Stomach smooth muscle (tissue), 2 donors: Measurements from ENCODE around the gene GUCY1B1.

Experiments used
- H3K27ac ChIP-seq: one replicate; pipeline ENCODE4 v1.7.0; 2013; ENCODE audit warnings: mild to moderate bottlenecking, low read length, inconsistent platforms
- H3K27me3 ChIP-seq, 2 donors: one replicate each; pipeline ENCODE4 v1.7.0; 2013; ENCODE audit warnings: low read length in 2 of 2; ENCODE audit not compliant: insufficient read depth in 2 of 2, control insufficient read depth in 1 of 2
- H3K36me3 ChIP-seq, 2 donors: one replicate each; pipeline ENCODE4 v1.7.0; 2013; ENCODE audit warnings: low read length in 2 of 2; ENCODE audit not compliant: control insufficient read depth in 2 of 2, insufficient read depth in 2 of 2
- H3K4me1 ChIP-seq: one replicate; pipeline ENCODE4 v1.7.0; 2013; ENCODE audit warnings: low read length; ENCODE audit not compliant: control insufficient read depth, insufficient read depth
- H3K4me3 ChIP-seq, 2 donors: one replicate each; pipeline ENCODE4 v1.7.0; 2013; ENCODE audit warnings: low read length in 2 of 2
- H3K9ac ChIP-seq, 2 donors: one replicate each; pipeline ENCODE4 v1.7.0; 2013; ENCODE audit warnings: low read length in 2 of 2, mild to moderate bottlenecking in 1 of 2
- H3K9me3 ChIP-seq, 2 donors: one replicate each; pipeline ENCODE4 v1.7.0; 2013; ENCODE audit warnings: low read length in 2 of 2; ENCODE audit not compliant: control insufficient read depth in 2 of 2
- donor health status: healthy.
- donor health status: Pancreatic carcinoma.

Gene GUCY1B1

DNA sequence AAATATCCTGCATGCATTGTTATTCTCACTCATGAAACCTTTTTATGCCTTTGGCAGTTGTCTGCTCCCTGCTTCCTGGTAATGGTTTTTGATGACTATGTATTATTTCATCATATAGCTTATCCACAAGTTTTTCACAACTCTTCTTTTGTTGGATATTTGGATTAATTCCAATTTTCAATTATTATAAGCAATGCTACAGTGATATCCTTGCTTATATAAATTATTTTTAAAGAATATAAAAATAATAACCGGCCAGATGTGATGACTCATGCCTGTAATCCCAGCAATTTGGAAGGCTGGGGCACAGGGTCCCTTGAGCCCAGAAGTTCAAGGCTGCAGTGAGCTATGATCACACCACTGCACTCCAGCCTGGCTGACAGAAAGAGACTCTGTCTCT, 60.2 kb downstream of the GUCY1B1 start:
- Histone ChIP-seq H3K27ac (no peak overlapping the region), H3K4me3 (no peak overlapping the region), H3K27me3 (no peaks in the 10 kb centered on the region), H3K9ac (no peak overlapping the region), H3K36me3 (no peaks in the 10 kb centered on the region), H3K4me1 (no peaks in the 10 kb centered on the region), H3K9me3 (no peaks in the 10 kb centered on the region)

DNA sequence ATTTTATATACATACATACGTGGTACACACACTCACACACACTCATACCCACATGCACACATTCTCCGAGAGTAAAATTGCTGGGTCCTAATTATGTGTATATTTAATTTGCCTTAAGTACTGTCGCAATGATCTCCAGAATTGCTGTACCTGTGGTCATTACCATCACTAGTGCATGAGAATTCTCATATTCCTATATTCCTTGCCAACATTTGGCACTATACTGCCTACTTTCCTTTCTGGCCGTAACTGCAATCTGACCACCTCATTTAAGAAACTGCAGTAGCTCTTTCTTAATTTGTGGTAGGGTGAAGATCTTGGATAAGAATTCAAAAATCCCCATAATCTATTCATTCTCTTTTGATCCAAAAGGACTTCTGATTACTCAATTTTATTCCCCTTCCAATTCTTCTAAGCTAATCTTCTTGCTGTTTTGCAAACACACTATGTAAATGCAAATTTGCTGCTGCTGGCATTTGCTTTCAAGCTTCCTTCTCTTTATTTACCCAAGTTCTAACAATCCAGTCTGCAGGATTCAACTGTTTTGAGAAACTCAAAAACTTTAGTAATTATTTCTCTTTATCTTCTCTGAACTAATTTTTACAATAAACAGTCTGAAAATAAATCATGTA, 62.2 kb downstream of the GUCY1B1 start:
- Histone ChIP-seq H3K4me1 (no peaks in the 10 kb centered on the region), H3K36me3 (no peaks in the 10 kb centered on the region), H3K9me3 (no peaks in the 10 kb centered on the region), H3K27ac (no peak overlapping the region), H3K4me3 (no peak overlapping the region), H3K27me3 (no peaks in the 10 kb centered on the region), H3K9ac (no peak overlapping the region)

DNA sequence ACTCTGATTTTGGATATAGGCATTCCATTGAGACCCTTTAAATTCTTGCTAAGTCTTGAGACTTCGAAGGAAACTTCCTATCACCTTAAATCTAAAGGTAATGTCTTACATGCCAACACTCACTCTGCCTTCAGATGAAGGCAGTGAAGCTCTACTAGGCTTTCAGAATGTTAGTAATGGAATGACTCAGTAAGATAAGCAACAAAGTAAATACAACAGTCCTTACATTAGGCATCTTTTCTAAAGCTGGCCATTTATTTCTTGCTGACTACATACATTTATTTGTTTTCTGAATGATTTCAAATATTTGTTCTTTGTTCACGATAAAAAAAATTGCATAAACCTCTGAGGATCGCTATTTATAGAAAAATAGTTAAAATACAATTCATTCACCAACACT, 63.8 kb downstream of the GUCY1B1 start:
- no peak overlapping the region for H3K27ac ChIP-seq
- H3K9me3 ChIP-seq = no peaks in the 10 kb centered on the region
- H3K4me1 ChIP-seq = no peaks in the 10 kb centered on the region
- H3K36me3 ChIP-seq = no peaks in the 10 kb centered on the region
- no peak overlapping the region for H3K4me3 ChIP-seq
- no peaks in the 10 kb centered on the region for H3K27me3 ChIP-seq
- no peak overlapping the region for H3K9ac ChIP-seq

DNA sequence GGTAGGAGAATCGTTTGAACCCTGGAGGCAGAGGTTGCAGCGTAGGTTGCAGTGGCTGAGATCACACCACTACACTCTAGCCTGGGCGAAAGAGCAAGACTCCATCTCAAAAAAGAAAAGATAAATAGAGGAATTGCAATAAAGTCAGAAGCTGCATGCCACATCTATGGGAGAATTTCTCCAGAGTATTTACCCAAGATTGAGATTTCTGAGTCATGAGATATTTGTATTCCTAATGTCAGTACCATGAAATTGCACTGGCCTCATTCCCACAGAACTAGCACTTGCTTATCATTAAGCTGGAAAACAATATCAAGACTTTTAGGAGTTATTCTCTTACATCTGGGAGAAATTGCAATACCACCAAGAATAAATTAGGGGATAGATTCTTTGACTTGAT, 69.8 kb downstream of the GUCY1B1 start:
- H3K9me3 ChIP-seq = no peaks in the 10 kb centered on the region
- H3K9ac ChIP-seq = no peak overlapping the region
- no peaks in the 10 kb centered on the region for H3K36me3 ChIP-seq
- H3K4me3 ChIP-seq = no peak overlapping the region
- H3K27me3 ChIP-seq = no peaks in the 10 kb centered on the region
- H3K4me1 ChIP-seq = no peaks in the 10 kb centered on the region
- no peak overlapping the region for H3K27ac ChIP-seq

DNA sequence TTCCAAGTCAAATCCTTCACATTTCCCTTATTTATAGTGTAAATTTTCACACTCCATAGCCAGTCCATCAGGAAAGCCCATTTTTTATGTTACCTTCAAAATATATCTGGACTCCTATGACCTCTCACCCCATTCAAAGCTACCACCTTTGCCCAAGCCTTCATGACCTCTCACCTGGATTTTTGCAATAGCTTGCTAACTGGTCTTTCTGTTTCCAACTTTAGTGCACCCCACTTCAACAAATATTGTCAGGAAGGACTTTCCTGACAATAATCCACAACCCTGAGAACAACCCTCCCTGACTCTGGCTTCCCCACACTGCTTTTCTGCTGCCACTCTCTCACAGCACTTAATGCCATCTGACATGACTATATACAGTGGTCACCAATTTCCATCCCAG, 73.8 kb downstream of the GUCY1B1 start:
- Histone ChIP-seq H3K9ac (no peak overlapping the region), H3K27ac (no peak overlapping the region), H3K4me1 (no peaks in the 10 kb centered on the region), H3K36me3 (no peaks in the 10 kb centered on the region), H3K4me3 (no peak overlapping the region), H3K9me3 (no peaks in the 10 kb centered on the region), H3K27me3 (no peaks in the 10 kb centered on the region)

DNA sequence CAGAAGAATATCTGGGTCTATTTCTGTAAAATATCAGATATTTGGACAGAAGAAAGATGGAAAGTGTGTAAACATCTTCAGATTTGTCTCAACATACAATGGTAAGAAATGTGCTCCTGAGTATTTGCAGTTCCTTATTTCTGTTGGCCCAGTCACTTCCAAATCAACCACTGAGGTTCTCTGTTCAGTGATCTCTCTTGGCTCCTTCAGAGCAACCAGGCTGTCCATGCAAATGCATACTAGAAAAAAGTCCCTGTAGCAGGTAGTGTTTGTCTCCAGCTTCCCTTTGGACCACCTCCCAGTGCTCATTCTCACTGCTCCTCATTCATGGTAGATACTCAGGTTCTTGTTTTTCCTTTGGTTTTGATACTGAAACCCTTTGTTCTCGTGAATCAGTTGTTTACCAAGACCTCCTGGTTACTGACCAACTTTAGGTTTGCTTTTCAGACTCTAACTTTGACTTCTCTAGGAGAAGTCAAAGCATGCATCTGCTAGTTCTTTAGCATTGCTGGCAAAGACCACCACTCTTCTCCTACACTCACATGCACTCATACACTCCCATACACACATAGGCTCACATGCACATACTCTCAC, 78.5 kb downstream of the GUCY1B1 start:
- H3K4me3 ChIP-seq = no peak overlapping the region
- H3K27me3 ChIP-seq = no peaks in the 10 kb centered on the region
- no peak overlapping the region for H3K27ac ChIP-seq
- H3K36me3 ChIP-seq = no peaks in the 10 kb centered on the region
- H3K9me3 ChIP-seq = no peaks in the 10 kb centered on the region
- no peak overlapping the region for H3K9ac ChIP-seq
- no peaks in the 10 kb centered on the region for H3K4me1 ChIP-seq

DNA sequence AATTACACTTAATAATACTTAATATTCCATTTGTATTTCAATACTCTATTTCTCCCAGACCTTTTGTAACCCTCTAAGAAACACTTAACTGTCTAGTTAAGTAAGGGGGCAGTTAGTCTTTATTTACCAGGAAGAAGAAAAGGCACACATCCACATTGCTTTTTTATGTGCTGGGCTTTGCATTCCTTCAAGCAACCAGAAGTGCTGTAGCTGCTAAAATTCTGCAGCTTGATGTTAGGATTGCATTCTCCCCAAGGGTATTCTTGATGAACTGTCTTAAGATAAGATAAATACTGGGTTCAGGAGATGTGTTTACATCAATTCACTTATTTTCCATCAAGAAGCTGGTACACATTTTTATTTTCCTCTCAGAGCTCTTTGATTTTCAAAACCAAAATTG, 83.3 kb downstream of the GUCY1B1 start:
- H3K27ac ChIP-seq = no peak overlapping the region
- no peaks in the 10 kb centered on the region for H3K4me1 ChIP-seq
- H3K9ac ChIP-seq = no peak overlapping the region
- H3K9me3 ChIP-seq = no peaks in the 10 kb centered on the region
- no peaks in the 10 kb centered on the region for H3K27me3 ChIP-seq
- H3K36me3 ChIP-seq = no peaks in the 10 kb centered on the region
- no peak overlapping the region for H3K4me3 ChIP-seq

DNA sequence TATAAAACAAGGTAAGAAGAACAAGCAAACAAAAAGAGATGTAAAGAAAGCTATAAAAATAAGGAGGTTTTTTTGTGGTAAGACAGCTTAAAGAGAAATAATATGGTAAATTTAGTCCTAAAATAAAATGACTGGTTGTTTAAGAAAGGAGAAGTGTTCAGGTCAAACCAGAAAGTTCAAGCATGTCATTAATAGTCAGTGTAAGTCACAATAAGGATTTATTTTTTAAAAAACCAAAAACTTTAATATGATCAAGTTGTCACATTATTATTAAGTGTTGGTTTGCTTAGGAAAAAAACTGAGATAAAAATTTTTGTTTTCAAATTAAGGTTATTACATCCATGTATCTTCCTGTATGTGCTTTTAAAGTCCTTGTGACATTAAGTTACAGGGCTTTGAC, 88.1 kb downstream of the GUCY1B1 start:
- Histone ChIP-seq H3K9ac (no peak overlapping the region), H3K4me1 (no peaks in the 10 kb centered on the region), H3K36me3 (no peaks in the 10 kb centered on the region), H3K27ac (no peak overlapping the region), H3K27me3 (no peaks in the 10 kb centered on the region), H3K4me3 (no peak overlapping the region), H3K9me3 (no peaks in the 10 kb centered on the region)

DNA sequence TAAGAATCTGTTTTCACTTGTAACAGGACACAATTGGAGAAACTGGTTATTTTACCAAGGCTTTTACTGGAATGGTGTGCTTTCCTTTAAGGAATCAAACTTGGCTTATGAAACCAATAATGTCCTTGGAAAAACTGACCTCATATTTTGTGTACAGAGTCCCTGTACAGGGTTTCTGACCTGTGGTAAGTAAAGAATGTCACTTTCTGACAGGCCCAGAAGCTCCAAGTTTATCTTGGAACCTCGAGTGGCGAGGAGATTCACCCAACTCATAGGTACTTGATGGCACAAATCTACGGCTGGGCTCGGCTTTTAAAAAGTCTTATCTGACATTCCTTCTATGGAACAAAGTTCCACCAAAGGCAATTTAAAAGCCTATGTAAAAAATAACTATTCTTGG, 90.2 kb downstream of the GUCY1B1 start:
- H3K9me3 ChIP-seq = no peaks in the 10 kb centered on the region

DNA sequence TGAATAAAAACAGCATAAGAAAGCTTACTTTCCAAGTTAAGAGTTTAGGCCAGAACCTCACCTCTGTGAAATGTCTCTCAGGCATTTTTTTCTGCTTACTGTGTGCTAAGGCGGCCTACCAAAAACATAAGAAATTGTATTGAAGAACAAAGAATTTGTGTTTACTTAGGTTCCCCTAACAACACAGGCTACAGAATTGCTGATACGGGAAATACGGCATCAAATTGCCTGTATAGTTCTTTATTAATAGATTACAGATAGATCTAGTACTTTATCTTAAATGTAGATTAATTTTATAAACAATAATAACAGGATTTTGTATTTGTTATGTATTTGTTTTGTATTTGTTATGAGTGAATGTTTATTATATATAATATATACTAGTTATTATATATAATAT, 94.4 kb downstream of the GUCY1B1 start:
- Histone ChIP-seq H3K9me3 (no peaks in the 10 kb centered on the region), H3K27me3 (no peaks in the 10 kb centered on the region)

More for the DNA sequence above, 90.2 kb downstream of the GUCY1B1 start:
- Histone ChIP-seq H3K27me3 (no peaks in the 10 kb centered on the region), H3K36me3 (no peaks in the 10 kb centered on the region), H3K4me1 (no peaks in the 10 kb centered on the region), H3K27ac (no peak overlapping the region), H3K9ac (no peak overlapping the region), H3K4me3 (no peak overlapping the region)

DNA sequence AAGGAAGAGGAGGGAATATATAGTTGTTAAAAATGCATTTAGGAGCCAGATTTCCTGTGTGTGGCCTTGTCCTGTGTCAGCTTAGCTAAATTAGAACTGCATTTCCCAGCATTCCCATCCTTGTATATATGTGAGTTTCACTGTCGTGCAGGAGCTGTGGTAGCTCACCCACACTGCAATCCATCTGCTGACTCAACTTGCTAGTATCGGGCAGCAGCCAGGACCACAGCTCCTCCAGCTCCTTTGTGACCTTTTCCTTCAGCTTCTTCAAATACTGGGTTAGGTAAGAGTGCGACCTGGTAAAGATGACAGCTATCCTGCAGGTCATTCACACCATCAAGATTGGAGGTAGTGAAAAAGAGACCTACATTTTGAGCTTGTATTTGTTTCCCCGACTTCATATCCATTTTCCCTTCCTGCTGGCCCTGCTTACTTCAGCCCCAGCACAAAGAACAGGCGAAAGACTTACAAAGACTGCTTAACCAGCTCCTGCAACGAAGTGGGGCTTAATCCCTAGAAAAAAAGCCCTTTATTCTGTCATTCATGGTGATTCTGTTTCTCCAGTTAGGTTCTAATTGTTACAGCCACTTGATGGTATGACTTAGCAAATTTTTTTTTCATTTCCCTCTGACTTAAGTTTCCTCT, 95.9 kb downstream of the GUCY1B1 start:
- Histone ChIP-seq H3K27ac (no peak overlapping the region), H3K27me3 (no peaks in the 10 kb centered on the region), H3K9me3 (no peaks in the 10 kb centered on the region), H3K9ac (no peak overlapping the region), H3K4me1 (no peaks in the 10 kb centered on the region), H3K4me3 (no peak overlapping the region), H3K36me3 (no peaks in the 10 kb centered on the region)

More for the DNA sequence above, 94.4 kb downstream of the GUCY1B1 start:
- H3K4me3 ChIP-seq = no peak overlapping the region
- no peaks in the 10 kb centered on the region for H3K4me1 ChIP-seq
- no peaks in the 10 kb centered on the region for H3K36me3 ChIP-seq
- no peak overlapping the region for H3K9ac ChIP-seq
- no peak overlapping the region for H3K27ac ChIP-seq
